CD14-positive monocyte (primary cell): ENCODE results near the gene HAX1. TPM values are rescaled to one million over a fixed set of nuclear protein-coding genes. Genes with fewer than 3 reads are reported as not detected.

Source experiments
- DNase-seq, 3 donors: peaks; one replicate each; pipeline ENCODE4 v3.0.0-alpha.2; 2011 to 2022
- H2AFZ ChIP-seq: 2 replicates; pipeline ENCODE4 v1.6.0; 2012; ENCODE audit warnings: mild to moderate bottlenecking, low read depth, low read length, inconsistent platforms; ENCODE audit not compliant: insufficient read depth, poor library complexity, severe bottlenecking
- H3K27ac ChIP-seq, 2 donors: 1 replicate in 1 of 2; 2 replicates in 1 of 2; pipeline ENCODE4 v1.5.1; 2012 to 2013; ENCODE audit warnings: low read length in 2 of 2, control low read depth in 1 of 2, inconsistent platforms in 1 of 2, low read depth in 1 of 2, mild to moderate bottlenecking in 1 of 2
- H3K27me3 ChIP-seq, 2 donors: one replicate each; pipeline versions ENCODE4 v1.6.0 to v1.6.1; 2011 to 2013; ENCODE audit warnings: low read length in 2 of 2; ENCODE audit not compliant: control insufficient read depth in 2 of 2, insufficient read depth in 2 of 2
- H3K36me3 ChIP-seq, 2 donors: replicated peaks in 1 of 2; 1 replicate in 1 of 2; 2 replicates in 1 of 2; pipeline versions ENCODE4 v1.5.1 to v1.6.1; 2012 to 2013; ENCODE audit warnings: low read length in 2 of 2, control low read depth in 1 of 2, inconsistent platforms in 1 of 2, mild to moderate bottlenecking in 1 of 2; ENCODE audit not compliant: insufficient read depth in 2 of 2, control insufficient read depth in 1 of 2
- H3K4me1 ChIP-seq, 2 donors: 1 replicate in 1 of 2; 2 replicates in 1 of 2; pipeline versions ENCODE4 v1.5.1 to v1.6.1; 2012 to 2013; ENCODE audit warnings: low read length in 2 of 2, control low read depth in 1 of 2, inconsistent platforms in 1 of 2, mild to moderate bottlenecking in 1 of 2, moderate library complexity in 1 of 2; ENCODE audit not compliant: insufficient read depth in 2 of 2, control insufficient read depth in 1 of 2
- H3K4me2 ChIP-seq: replicated peaks from 2 replicates; pipeline ENCODE3; 2012; ENCODE audit warnings: low read length, moderate library complexity, mild to moderate bottlenecking; ENCODE audit not compliant: poor library complexity, severe bottlenecking; ENCODE audit errors: extremely low read depth
- H3K4me3 ChIP-seq, 3 experiments: fragments of 200-600 bp in 1 of 3; sonication (generic) in 1 of 3; replicated peaks in 1 of 3; 1 replicate in 2 of 3; 2 replicates in 1 of 3; pipeline ENCODE4 v1.5.1; 2011 to 2013; ENCODE audit warnings: low read length in 3 of 3, mild to moderate bottlenecking in 3 of 3, control low read depth in 2 of 3, low read depth in 2 of 3, inconsistent platforms in 1 of 3, moderate library complexity in 1 of 3
- H3K79me2 ChIP-seq: 2 replicates; pipeline ENCODE4 v1.6.0; 2012; ENCODE audit warnings: mild to moderate bottlenecking, control low read depth, inconsistent platforms, low read length, moderate library complexity; ENCODE audit not compliant: insufficient read depth
- H3K9ac ChIP-seq: 2 replicates; pipeline ENCODE4 v1.6.0; 2017; ENCODE audit warnings: low read length, mild to moderate bottlenecking; ENCODE audit not compliant: insufficient read depth, poor library complexity, severe bottlenecking
- H3K9me3 ChIP-seq, 2 donors: replicated peaks in 1 of 2; 1 replicate in 1 of 2; 2 replicates in 1 of 2; pipeline versions ENCODE4 v1.5.1 to v1.6.1; 2012 to 2013; ENCODE audit warnings: low read length in 2 of 2, control low read depth in 1 of 2; ENCODE audit not compliant: control insufficient read depth in 1 of 2, insufficient read depth in 1 of 2
- H4K20me1 ChIP-seq: 2 replicates; pipeline ENCODE4 v1.6.0; 2012; ENCODE audit warnings: mild to moderate bottlenecking, low read length, control low read depth, moderate library complexity; ENCODE audit not compliant: insufficient read depth
- H3K27ac Mint-ChIP-seq, 7 donors: one replicate each; pipeline ENCODE4 v1.8.0; 2020; ENCODE audit warnings: mild to moderate bottlenecking in 7 of 7, mixed read lengths in 7 of 7, moderate library complexity in 6 of 7, inconsistent platforms in 2 of 7
- H3K27me3 Mint-ChIP-seq, 3 donors: one replicate each; pipeline ENCODE4 v1.8.0; 2021 to 2022; ENCODE audit warnings: low read depth in 3 of 3, mild to moderate bottlenecking in 3 of 3, mixed read lengths in 3 of 3, moderate library complexity in 3 of 3, inconsistent platforms in 1 of 3
- H3K36me3 Mint-ChIP-seq, 2 donors: one replicate each; pipeline ENCODE4 v1.8.0; 2020; ENCODE audit warnings: mixed read lengths in 2 of 2, inconsistent platforms in 1 of 2, mild to moderate bottlenecking in 1 of 2
- H3K4me1 Mint-ChIP-seq: one replicate; pipeline ENCODE4 v1.8.0; 2020; ENCODE audit warnings: mild to moderate bottlenecking, mixed read lengths
- H3K4me3 Mint-ChIP-seq, 2 donors: one replicate each; pipeline ENCODE4 v1.8.0; 2020; ENCODE audit warnings: mild to moderate bottlenecking in 2 of 2, mixed read lengths in 2 of 2, moderate library complexity in 1 of 2
- H3K9me3 Mint-ChIP-seq, 7 donors: one replicate each; pipeline ENCODE4 v1.8.0; 2020 to 2022; ENCODE audit warnings: mixed read lengths in 7 of 7, mild to moderate bottlenecking in 6 of 7, moderate library complexity in 6 of 7, inconsistent platforms in 2 of 7
- CTCF ChIP-seq: fragments of 200-600 bp; IDR thresholded peaks from one replicate; pipeline ENCODE4 v1.8.0; 2022; ENCODE audit warnings: antibody characterized with exemption, mild to moderate bottlenecking
- WGBS: methylation state at CpG from one replicate; pipeline ENCODE4 v1.1.5; 2013; ENCODE audit warnings: missing lambda C conversion rate; ENCODE audit not compliant: insufficient coverage; 5-methylcytosine and 5-hydroxymethylcytosine counted together
- intact Hi-C, 2 donors: fragments of 100-400 bp; cut with micrococcal nuclease; formaldehyde crosslinking; loops; one replicate each; pipeline versions ENCODE4 v1.15.0 to v1.15.1; 2023
- polyA plus RNA-seq, 3 donors: library from polyadenylated mRNA; depleted of rRNA in 1 of 3; unstranded in 2 of 3; stranded (reverse) in 1 of 3; fragments of 300-500 nt in 2 of 3; fragments of >200 nt in 1 of 3; fragmentation: Illumina TruSeq in 2 of 3; gene quantifications; 1 replicate in 2 of 3; 2 replicates in 1 of 3; pipeline ENCODE4 v1.2.3, GENCODE V29; 2012 to 2021

Gene HAX1
- polyA plus RNA-seq, 3 donors = 51.4 to 94.9 (median 91.7) TPM

- Mint-ChIP-seq H3K27ac (no peak overlapping the region), H3K4me3 (no peak overlapping the region), H3K9me3 (peaks cover 20 to 58% (median 48%) of the 10 kb centered on the region in 7 donors), H3K4me1 (no peaks in the 10 kb centered on the region), H3K27me3 (peaks cover 1 to 10% (median 4%) of the 10 kb centered on the region in 3 donors), H3K36me3 (no peaks in the 10 kb centered on the region)
- H3K4me3 ChIP-seq = no peak overlapping the region
- TF ChIP-seq CTCF = no peak
- no peak overlapping the region for H3K9ac ChIP-seq
- intact Hi-C loops = no loop called here
- H3K9me3 ChIP-seq = peaks cover 18 to 32% of the 10 kb centered on the region in 2 donors
- H3K36me3 ChIP-seq = no peaks in the 10 kb centered on the region
- no peak overlapping the region for H2AFZ ChIP-seq
- H4K20me1 ChIP-seq = no peaks in the 10 kb centered on the region
- H3K4me1 ChIP-seq = no peaks in the 10 kb centered on the region
- H3K4me2 ChIP-seq = no peak overlapping the region
- H3K27me3 ChIP-seq = no peaks in the 10 kb centered on the region
- H3K27ac ChIP-seq = no peak overlapping the region
- DNase-seq = no peak
- 83% methylated on average over 1 of the region's 8 CpGs for WGBS
- H3K79me2 ChIP-seq = no peaks in the 10 kb centered on the region
Observed at GRCh38 chr1:154295408-154296235, 23.2 kb downstream of the HAX1 start.

- Histone ChIP-seq H2AFZ (no peak overlapping the region), H3K4me3 (no peak overlapping the region), H3K9ac (no peak overlapping the region), H3K27ac (no peak overlapping the region), H4K20me1 (no peaks in the 10 kb centered on the region), H3K79me2 (no peaks in the 10 kb centered on the region), H3K4me1 (no peaks in the 10 kb centered on the region), H3K36me3 (no peaks in the 10 kb centered on the region), H3K9me3 (peaks cover 0 to 8% of the 10 kb centered on the region in 2 donors), H3K27me3 (no peaks in the 10 kb centered on the region), H3K4me2 (no peak overlapping the region)
- WGBS = 100% methylated on average over 1 of the region's 1 CpG
- H3K4me1 Mint-ChIP-seq = no peaks in the 10 kb centered on the region
- intact Hi-C loops = no loop called here
- no peak for TF ChIP-seq CTCF
- no peaks in the 10 kb centered on the region for H3K36me3 Mint-ChIP-seq
- H3K27ac Mint-ChIP-seq = no peak overlapping the region
- no peak overlapping the region for H3K4me3 Mint-ChIP-seq
- H3K9me3 Mint-ChIP-seq = peaks cover 0 to 30% (median 12%) of the 10 kb centered on the region in 7 donors
- peaks cover 2 to 9% (median 3%) of the 10 kb centered on the region in 3 donors for H3K27me3 Mint-ChIP-seq
- DNase-seq = no peak
Observed at GRCh38 chr1:154301582-154301981, 29.2 kb downstream of the HAX1 start.
